ENCODE results near the gene TMEM87A.

DNA sequence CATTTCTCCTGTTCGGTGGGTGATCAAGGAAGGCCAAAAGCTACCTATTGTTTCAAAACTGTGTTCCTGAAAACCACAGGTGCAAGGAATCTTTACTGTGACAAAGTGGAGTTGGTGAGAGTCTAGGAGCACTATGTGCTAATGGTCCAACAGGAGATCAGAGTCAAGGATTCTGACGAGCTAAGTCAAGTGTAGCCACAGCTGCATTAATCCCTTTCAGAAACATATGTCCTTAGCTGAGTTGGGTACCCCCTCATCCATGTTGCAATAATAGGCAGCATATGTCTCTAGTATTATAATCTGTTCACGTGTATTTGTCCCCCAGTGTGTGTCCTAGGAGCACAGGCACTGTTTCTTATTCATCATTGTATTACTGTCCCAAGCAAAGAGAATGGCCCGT is 66.8 kb downstream of the TMEM87A start:
- TF ChIP-seq, protein P1, sequence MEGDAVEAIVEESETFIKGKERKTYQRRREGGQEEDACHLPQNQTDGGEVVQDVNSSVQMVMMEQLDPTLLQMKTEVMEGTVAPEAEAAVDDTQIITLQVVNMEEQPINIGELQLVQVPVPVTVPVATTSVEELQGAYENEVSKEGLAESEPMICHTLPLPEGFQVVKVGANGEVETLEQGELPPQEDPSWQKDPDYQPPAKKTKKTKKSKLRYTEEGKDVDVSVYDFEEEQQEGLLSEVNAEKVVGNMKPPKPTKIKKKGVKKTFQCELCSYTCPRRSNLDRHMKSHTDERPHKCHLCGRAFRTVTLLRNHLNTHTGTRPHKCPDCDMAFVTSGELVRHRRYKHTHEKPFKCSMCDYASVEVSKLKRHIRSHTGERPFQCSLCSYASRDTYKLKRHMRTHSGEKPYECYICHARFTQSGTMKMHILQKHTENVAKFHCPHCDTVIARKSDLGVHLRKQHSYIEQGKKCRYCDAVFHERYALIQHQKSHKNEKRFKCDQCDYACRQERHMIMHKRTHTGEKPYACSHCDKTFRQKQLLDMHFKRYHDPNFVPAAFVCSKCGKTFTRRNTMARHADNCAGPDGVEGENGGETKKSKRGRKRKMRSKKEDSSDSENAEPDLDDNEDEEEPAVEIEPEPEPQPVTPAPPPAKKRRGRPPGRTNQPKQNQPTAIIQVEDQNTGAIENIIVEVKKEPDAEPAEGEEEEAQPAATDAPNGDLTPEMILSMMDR (conservative IDR thresholded peaks at IDR 0.05; ENCODE audit: low read depth in 2 of 2): no peak
- TF ChIP-seq POLR2AphosphoS5 (IDR thresholded peaks at IDR 0.05; ENCODE audit: low read depth) (no peak), JUNB (IDR thresholded peaks at IDR 0.05; ENCODE audit: unreplicated experiment) (no peak), EZH2 (IDR thresholded peaks at IDR 0.05; ENCODE audit: low read depth, unreplicated experiment) (no peak), CREB1 (CRISPR knock-in tag; IDR thresholded peaks at IDR 0.05; ENCODE audit: low read depth) (no peak), EZH2phosphoT487 (IDR thresholded peaks at IDR 0.05; ENCODE audit: unreplicated experiment) (no peak), ZNF331 (CRISPR knock-in tag; IDR thresholded peaks at IDR 0.05; ENCODE audit: low read depth) (no peak), STAT1 (IDR thresholded peaks at IDR 0.05; ENCODE audit: unreplicated experiment) (no peak), ZNF114 (CRISPR knock-in tag; IDR thresholded peaks at IDR 0.05) (no peak), NANOG (IDR thresholded peaks at IDR 0.05; ENCODE audit: borderline replicate concordance) (no peak)
- TF ChIP-seq, protein P2, sequence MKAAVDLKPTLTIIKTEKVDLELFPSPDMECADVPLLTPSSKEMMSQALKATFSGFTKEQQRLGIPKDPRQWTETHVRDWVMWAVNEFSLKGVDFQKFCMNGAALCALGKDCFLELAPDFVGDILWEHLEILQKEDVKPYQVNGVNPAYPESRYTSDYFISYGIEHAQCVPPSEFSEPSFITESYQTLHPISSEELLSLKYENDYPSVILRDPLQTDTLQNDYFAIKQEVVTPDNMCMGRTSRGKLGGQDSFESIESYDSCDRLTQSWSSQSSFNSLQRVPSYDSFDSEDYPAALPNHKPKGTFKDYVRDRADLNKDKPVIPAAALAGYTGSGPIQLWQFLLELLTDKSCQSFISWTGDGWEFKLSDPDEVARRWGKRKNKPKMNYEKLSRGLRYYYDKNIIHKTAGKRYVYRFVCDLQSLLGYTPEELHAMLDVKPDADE (IDR thresholded peaks at IDR 0.05): no peak
- TF ChIP-seq, protein P3, sequence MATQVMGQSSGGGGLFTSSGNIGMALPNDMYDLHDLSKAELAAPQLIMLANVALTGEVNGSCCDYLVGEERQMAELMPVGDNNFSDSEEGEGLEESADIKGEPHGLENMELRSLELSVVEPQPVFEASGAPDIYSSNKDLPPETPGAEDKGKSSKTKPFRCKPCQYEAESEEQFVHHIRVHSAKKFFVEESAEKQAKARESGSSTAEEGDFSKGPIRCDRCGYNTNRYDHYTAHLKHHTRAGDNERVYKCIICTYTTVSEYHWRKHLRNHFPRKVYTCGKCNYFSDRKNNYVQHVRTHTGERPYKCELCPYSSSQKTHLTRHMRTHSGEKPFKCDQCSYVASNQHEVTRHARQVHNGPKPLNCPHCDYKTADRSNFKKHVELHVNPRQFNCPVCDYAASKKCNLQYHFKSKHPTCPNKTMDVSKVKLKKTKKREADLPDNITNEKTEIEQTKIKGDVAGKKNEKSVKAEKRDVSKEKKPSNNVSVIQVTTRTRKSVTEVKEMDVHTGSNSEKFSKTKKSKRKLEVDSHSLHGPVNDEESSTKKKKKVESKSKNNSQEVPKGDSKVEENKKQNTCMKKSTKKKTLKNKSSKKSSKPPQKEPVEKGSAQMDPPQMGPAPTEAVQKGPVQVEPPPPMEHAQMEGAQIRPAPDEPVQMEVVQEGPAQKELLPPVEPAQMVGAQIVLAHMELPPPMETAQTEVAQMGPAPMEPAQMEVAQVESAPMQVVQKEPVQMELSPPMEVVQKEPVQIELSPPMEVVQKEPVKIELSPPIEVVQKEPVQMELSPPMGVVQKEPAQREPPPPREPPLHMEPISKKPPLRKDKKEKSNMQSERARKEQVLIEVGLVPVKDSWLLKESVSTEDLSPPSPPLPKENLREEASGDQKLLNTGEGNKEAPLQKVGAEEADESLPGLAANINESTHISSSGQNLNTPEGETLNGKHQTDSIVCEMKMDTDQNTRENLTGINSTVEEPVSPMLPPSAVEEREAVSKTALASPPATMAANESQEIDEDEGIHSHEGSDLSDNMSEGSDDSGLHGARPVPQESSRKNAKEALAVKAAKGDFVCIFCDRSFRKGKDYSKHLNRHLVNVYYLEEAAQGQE (IDR thresholded peaks at IDR 0.05; ENCODE audit: unreplicated experiment): no peak
- TF ChIP-seq, protein P4, sequence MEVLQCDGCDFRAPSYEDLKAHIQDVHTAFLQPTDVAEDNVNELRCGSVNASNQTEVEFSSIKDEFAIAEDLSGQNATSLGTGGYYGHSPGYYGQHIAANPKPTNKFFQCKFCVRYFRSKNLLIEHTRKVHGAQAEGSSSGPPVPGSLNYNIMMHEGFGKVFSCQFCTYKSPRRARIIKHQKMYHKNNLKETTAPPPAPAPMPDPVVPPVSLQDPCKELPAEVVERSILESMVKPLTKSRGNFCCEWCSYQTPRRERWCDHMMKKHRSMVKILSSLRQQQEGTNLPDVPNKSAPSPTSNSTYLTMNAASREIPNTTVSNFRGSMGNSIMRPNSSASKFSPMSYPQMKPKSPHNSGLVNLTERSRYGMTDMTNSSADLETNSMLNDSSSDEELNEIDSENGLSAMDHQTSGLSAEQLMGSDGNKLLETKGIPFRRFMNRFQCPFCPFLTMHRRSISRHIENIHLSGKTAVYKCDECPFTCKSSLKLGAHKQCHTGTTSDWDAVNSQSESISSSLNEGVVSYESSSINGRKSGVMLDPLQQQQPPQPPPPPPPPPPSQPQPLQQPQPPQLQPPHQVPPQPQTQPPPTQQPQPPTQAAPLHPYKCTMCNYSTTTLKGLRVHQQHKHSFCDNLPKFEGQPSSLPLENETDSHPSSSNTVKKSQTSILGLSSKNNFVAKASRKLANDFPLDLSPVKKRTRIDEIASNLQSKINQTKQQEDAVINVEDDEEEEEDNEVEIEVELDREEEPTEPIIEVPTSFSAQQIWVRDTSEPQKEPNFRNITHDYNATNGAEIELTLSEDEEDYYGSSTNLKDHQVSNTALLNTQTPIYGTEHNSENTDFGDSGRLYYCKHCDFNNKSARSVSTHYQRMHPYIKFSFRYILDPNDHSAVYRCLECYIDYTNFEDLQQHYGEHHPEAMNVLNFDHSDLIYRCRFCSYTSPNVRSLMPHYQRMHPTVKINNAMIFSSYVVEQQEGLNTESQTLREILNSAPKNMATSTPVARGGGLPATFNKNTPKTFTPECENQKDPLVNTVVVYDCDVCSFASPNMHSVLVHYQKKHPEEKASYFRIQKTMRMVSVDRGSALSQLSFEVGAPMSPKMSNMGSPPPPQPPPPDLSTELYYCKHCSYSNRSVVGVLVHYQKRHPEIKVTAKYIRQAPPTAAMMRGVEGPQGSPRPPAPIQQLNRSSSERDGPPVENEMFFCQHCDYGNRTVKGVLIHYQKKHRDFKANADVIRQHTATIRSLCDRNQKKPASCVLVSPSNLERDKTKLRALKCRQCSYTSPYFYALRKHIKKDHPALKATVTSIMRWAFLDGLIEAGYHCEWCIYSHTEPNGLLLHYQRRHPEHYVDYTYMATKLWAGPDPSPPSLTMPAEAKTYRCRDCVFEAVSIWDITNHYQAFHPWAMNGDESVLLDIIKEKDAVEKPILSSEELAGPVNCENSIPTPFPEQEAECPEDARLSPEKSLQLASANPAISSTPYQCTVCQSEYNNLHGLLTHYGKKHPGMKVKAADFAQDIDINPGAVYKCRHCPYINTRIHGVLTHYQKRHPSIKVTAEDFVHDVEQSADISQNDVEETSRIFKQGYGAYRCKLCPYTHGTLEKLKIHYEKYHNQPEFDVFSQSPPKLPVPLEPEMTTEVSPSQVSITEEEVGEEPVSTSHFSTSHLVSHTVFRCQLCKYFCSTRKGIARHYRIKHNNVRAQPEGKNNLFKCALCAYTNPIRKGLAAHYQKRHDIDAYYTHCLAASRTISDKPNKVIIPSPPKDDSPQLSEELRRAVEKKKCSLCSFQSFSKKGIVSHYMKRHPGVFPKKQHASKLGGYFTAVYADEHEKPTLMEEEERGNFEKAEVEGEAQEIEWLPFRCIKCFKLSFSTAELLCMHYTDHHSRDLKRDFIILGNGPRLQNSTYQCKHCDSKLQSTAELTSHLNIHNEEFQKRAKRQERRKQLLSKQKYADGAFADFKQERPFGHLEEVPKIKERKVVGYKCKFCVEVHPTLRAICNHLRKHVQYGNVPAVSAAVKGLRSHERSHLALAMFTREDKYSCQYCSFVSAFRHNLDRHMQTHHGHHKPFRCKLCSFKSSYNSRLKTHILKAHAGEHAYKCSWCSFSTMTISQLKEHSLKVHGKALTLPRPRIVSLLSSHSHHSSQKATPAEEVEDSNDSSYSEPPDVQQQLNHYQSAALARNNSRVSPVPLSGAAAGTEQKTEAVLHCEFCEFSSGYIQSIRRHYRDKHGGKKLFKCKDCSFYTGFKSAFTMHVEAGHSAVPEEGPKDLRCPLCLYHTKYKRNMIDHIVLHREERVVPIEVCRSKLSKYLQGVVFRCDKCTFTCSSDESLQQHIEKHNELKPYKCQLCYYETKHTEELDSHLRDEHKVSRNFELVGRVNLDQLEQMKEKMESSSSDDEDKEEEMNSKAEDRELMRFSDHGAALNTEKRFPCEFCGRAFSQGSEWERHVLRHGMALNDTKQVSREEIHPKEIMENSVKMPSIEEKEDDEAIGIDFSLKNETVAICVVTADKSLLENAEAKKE (CRISPR knock-in tag; IDR thresholded peaks at IDR 0.05): no peak
